ENCODE results near the gene ATP5IF1. TPM values are rescaled to one million over a fixed set of nuclear protein-coding genes. Genes with fewer than 3 reads are reported as not detected.

ATP5IF1 gene
- total and polyA plus RNA-seq, 2 of the 13 experiments (the other 11 are each of a cell fraction or from before 2014, with no cell fraction given): 97.7 to 131 TPM

- TF ChIP-seq, protein P1, sequence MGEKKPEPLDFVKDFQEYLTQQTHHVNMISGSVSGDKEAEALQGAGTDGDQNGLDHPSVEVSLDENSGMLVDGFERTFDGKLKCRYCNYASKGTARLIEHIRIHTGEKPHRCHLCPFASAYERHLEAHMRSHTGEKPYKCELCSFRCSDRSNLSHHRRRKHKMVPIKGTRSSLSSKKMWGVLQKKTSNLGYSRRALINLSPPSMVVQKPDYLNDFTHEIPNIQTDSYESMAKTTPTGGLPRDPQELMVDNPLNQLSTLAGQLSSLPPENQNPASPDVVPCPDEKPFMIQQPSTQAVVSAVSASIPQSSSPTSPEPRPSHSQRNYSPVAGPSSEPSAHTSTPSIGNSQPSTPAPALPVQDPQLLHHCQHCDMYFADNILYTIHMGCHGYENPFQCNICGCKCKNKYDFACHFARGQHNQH (CRISPR knock-in tag; IDR thresholded peaks at IDR 0.05): peak; percentile 64
- TF ChIP-seq, protein P2, sequence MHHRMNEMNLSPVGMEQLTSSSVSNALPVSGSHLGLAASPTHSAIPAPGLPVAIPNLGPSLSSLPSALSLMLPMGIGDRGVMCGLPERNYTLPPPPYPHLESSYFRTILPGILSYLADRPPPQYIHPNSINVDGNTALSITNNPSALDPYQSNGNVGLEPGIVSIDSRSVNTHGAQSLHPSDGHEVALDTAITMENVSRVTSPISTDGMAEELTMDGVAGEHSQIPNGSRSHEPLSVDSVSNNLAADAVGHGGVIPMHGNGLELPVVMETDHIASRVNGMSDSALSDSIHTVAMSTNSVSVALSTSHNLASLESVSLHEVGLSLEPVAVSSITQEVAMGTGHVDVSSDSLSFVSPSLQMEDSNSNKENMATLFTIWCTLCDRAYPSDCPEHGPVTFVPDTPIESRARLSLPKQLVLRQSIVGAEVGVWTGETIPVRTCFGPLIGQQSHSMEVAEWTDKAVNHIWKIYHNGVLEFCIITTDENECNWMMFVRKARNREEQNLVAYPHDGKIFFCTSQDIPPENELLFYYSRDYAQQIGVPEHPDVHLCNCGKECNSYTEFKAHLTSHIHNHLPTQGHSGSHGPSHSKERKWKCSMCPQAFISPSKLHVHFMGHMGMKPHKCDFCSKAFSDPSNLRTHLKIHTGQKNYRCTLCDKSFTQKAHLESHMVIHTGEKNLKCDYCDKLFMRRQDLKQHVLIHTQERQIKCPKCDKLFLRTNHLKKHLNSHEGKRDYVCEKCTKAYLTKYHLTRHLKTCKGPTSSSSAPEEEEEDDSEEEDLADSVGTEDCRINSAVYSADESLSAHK (CRISPR knock-in tag; IDR thresholded peaks at IDR 0.05; ENCODE audit: borderline replicate concordance): no peak
- TF ChIP-seq ZNF841 (CRISPR knock-in tag; IDR thresholded peaks at IDR 0.05; ENCODE audit: borderline replicate concordance) (no peak), NRL (CRISPR knock-in tag; IDR thresholded peaks at IDR 0.05; ENCODE audit: borderline replicate concordance) (no peak), TFAP4 (IDR thresholded peaks at IDR 0.05; ENCODE audit: borderline replicate concordance, low read depth) (peak; percentile 26; the same call in 1 of the 2 replicates), GRHL1 (CRISPR knock-in tag; conservative IDR thresholded peaks at IDR 0.05) (no peak), FOXM1 (CRISPR knock-in tag; IDR thresholded peaks at IDR 0.05) (no peak), ZNF891 (CRISPR knock-in tag; IDR thresholded peaks at IDR 0.05) (no peak; the same call in 1 of the 2 replicates), ZNF607 (CRISPR knock-in tag; IDR thresholded peaks at IDR 0.05; ENCODE audit: borderline replicate concordance) (no peak; the same call in 1 of the 2 replicates), ZNF431 (CRISPR knock-in tag; IDR thresholded peaks at IDR 0.05; ENCODE audit: borderline replicate concordance, low read depth) (no peak), JDP2 (CRISPR knock-in tag; IDR thresholded peaks at IDR 0.05; ENCODE audit: borderline replicate concordance) (no peak), KDM1A (CRISPR knock-in tag; IDR thresholded peaks at IDR 0.05) (no peak)
- TF ChIP-seq, protein P3, sequence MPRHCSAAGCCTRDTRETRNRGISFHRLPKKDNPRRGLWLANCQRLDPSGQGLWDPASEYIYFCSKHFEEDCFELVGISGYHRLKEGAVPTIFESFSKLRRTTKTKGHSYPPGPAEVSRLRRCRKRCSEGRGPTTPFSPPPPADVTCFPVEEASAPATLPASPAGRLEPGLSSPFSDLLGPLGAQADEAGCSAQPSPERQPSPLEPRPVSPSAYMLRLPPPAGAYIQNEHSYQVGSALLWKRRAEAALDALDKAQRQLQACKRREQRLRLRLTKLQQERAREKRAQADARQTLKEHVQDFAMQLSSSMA (CRISPR knock-in tag; IDR thresholded peaks at IDR 0.05): 0 out of 2 replicates have a peak, but pooled peaks have one; percentile 24
- TF ChIP-seq, protein P4, sequence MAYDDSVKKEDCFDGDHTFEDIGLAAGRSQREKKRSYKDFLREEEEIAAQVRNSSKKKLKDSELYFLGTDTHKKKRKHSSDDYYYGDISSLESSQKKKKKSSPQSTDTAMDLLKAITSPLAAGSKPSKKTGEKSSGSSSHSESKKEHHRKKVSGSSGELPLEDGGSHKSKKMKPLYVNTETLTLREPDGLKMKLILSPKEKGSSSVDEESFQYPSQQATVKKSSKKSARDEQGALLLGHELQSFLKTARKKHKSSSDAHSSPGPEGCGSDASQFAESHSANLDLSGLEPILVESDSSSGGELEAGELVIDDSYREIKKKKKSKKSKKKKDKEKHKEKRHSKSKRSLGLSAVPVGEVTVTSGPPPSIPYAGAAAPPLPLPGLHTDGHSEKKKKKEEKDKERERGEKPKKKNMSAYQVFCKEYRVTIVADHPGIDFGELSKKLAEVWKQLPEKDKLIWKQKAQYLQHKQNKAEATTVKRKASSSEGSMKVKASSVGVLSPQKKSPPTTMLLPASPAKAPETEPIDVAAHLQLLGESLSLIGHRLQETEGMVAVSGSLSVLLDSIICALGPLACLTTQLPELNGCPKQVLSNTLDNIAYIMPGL (CRISPR knock-in tag; IDR thresholded peaks at IDR 0.05; ENCODE audit: borderline replicate concordance in 1 of 2, low read depth in 1 of 2): peak; percentile 68 to 75; a peak in 3 of 4 replicates
- TF ChIP-seq, protein P5, sequence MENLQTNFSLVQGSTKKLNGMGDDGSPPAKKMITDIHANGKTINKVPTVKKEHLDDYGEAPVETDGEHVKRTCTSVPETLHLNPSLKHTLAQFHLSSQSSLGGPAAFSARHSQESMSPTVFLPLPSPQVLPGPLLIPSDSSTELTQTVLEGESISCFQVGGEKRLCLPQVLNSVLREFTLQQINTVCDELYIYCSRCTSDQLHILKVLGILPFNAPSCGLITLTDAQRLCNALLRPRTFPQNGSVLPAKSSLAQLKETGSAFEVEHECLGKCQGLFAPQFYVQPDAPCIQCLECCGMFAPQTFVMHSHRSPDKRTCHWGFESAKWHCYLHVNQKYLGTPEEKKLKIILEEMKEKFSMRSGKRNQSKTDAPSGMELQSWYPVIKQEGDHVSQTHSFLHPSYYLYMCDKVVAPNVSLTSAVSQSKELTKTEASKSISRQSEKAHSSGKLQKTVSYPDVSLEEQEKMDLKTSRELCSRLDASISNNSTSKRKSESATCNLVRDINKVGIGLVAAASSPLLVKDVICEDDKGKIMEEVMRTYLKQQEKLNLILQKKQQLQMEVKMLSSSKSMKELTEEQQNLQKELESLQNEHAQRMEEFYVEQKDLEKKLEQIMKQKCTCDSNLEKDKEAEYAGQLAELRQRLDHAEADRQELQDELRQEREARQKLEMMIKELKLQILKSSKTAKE (CRISPR knock-in tag; IDR thresholded peaks at IDR 0.05; ENCODE audit: borderline replicate concordance): no peak
Measured at GRCh38 chr1:28259252-28259933, 23.5 kb downstream of the ATP5IF1 start, which contains the start of gene SESN2 (continued).

Data from HepG2 (cell line).